ENCODE measurements around the gene ARF4.

- no peak for TF ChIP-seq CTCF (IDR thresholded peaks at IDR 0.05)
- no peak for TF ChIP-seq POLR2A (IDR thresholded peaks at IDR 0.05)
- TF ChIP-seq EP300 (IDR thresholded peaks at IDR 0.05) = no peak
These were observed 27.2 kb downstream of the ARF4 start for GRCh38 chr3:57569859-57570450.
